K562 (cell line): ENCODE results near the gene NOSIP. TPM values are rescaled to one million over a fixed set of nuclear protein-coding genes. Genes with fewer than 3 reads are reported as not detected.

ENCODE experiments used
- ARHGAP35 ChIP-seq: fragments of 450-650 bp; IDR thresholded peaks from 2 replicates; pipeline ENCODE4 v1.6.1; 2018; ENCODE audit not compliant: partially characterized antibody
- ATF1 ChIP-seq, 2 experiments: fragments of 450-650 bp in 1 of 2; IDR thresholded peaks; 2 replicates each; pipeline ENCODE4 v1.6.1; 2016; ENCODE audit warnings: missing compliant biosample characterization in 1 of 2, missing genetic modification characterization in 1 of 2
- BRF1 ChIP-seq: IDR thresholded peaks from 3 replicates; pipeline ENCODE4 v1.6.1; 2011; ENCODE audit warnings: borderline replicate concordance, mild to moderate bottlenecking; ENCODE audit not compliant: insufficient read length; ENCODE audit errors: extremely low read depth
- DACH1 ChIP-seq: fragments of 450-650 bp; IDR thresholded peaks from 2 replicates; pipeline ENCODE4 v1.6.1; 2018; ENCODE audit not compliant: partially characterized antibody
- ETV6 ChIP-seq, 3 experiments: fragments of 150-350 bp in 1 of 3; sonication (generic) in 1 of 3; formaldehyde crosslinking in 1 of 3; IDR thresholded peaks; 2 replicates each; pipeline versions ENCODE4 v1.6.1 to v1.8.0; 2014 to 2022; ENCODE audit warnings: borderline replicate concordance in 2 of 3, low read depth in 2 of 3, antibody characterized with exemption in 1 of 3, low read length in 1 of 3, mild to moderate bottlenecking in 1 of 3, missing genetic modification reagents in 1 of 3
- HMBOX1 ChIP-seq: sonication (generic); IDR thresholded peaks from 2 replicates; pipeline ENCODE4 v1.6.1; 2016
- HMG20A ChIP-seq: fragments of 450-650 bp; formaldehyde crosslinking; conservative IDR thresholded peaks from 2 replicates; pipeline ENCODE4 v1.4.0; 2020; ENCODE audit warnings: mild to moderate bottlenecking, mixed read lengths
- KAT7 ChIP-seq: sonication (generic); formaldehyde crosslinking; IDR thresholded peaks from 2 replicates; pipeline ENCODE4 v1.8.0; 2022; ENCODE audit warnings: missing genetic modification reagents, mild to moderate bottlenecking, borderline replicate concordance
- MEF2A ChIP-seq: IDR thresholded peaks from 2 replicates; pipeline ENCODE4 v1.6.1; 2011; ENCODE audit warnings: low read depth, mild to moderate bottlenecking, low read length, moderate library complexity; ENCODE audit not compliant: control insufficient read depth
- NCOA4 ChIP-seq: fragments of 450-650 bp; IDR thresholded peaks from 2 replicates; pipeline ENCODE4 v1.6.1; 2018; ENCODE audit warnings: mild to moderate bottlenecking; ENCODE audit not compliant: partially characterized antibody
- NCOR1 ChIP-seq: fragments of 450-650 bp; IDR thresholded peaks from 2 replicates; pipeline ENCODE4 v1.6.1; 2016; ENCODE audit warnings: mild to moderate bottlenecking, moderate library complexity
- OTX1 ChIP-seq: fragments of 450-650 bp; formaldehyde crosslinking; IDR thresholded peaks from 2 replicates; pipeline ENCODE4 v1.4.0; 2022; ENCODE audit warnings: mild to moderate bottlenecking
- RBM15 ChIP-seq: fragments of 200-400 bp; formaldehyde crosslinking; IDR thresholded peaks from 2 replicates; pipeline ENCODE4 v1.6.1; 2018; ENCODE audit warnings: mild to moderate bottlenecking, low read length, moderate library complexity; ENCODE audit not compliant: insufficient read depth
- SETDB1 ChIP-seq: IDR thresholded peaks from one replicate; pipeline ENCODE4 v1.6.1; 2012; ENCODE audit warnings: low read length, control low read depth, inconsistent platforms
- SP2 ChIP-seq: IDR thresholded peaks from 2 replicates; pipeline ENCODE4 v1.6.1; 2011; ENCODE audit warnings: mild to moderate bottlenecking, low read depth, low read length, moderate library complexity; ENCODE audit not compliant: poor library complexity, severe bottlenecking; ENCODE audit errors: extremely low read depth
- TFAM ChIP-seq: fragments of 250-450 bp; sonication (Bioruptor Pico); conservative IDR thresholded peaks from 2 replicates; pipeline ENCODE4 v1.5.0; 2021; ENCODE audit warnings: mild to moderate bottlenecking, moderate library complexity
- U2AF2 ChIP-seq: fragments of 200-400 bp; formaldehyde crosslinking; optimal IDR thresholded peaks from 2 replicates; pipeline ENCODE3; 2017; ENCODE audit warnings: low read depth, mild to moderate bottlenecking, low read length
- YY1 ChIP-seq, 3 experiments: IDR thresholded peaks; 2 replicates each; pipeline ENCODE4 v1.6.1; 2011; ENCODE audit warnings: low read length in 2 of 3, mild to moderate bottlenecking in 2 of 3, moderate library complexity in 2 of 3, borderline replicate concordance in 1 of 3, control low read depth in 1 of 3, low read depth in 1 of 3; ENCODE audit not compliant: insufficient read depth in 3 of 3, insufficient replicate concordance in 2 of 3, control insufficient read depth in 1 of 3, insufficient read length in 1 of 3; ENCODE audit errors: extremely low read depth in 1 of 3
- ZNF133 ChIP-seq: fragments of 250-450 bp; sonication (Bioruptor Pico); IDR thresholded peaks from 2 replicates; pipeline ENCODE4 v1.4.0; 2020; ENCODE audit warnings: mild to moderate bottlenecking
- ZNF140 ChIP-seq: fragments of 250-450 bp; sonication (Bioruptor Pico); IDR thresholded peaks from 2 replicates; pipeline ENCODE4 v1.8.0; 2021; ENCODE audit warnings: moderate library complexity, mild to moderate bottlenecking, inconsistent platforms
- ZNF253 ChIP-seq: fragments of 250-450 bp; sonication (Bioruptor Pico); conservative IDR thresholded peaks from 2 replicates; pipeline ENCODE4 v1.6.1; 2021; ENCODE audit warnings: mild to moderate bottlenecking
- ZNF444 ChIP-seq: fragments of 250-450 bp; sonication (Bioruptor Pico); IDR thresholded peaks from 2 replicates; pipeline ENCODE4 v1.4.0; 2020; ENCODE audit warnings: mild to moderate bottlenecking, moderate library complexity
- ZNF586 ChIP-seq: fragments of 450-650 bp; formaldehyde crosslinking; conservative IDR thresholded peaks from 2 replicates; pipeline ENCODE4 v1.4.0; 2020; ENCODE audit warnings: mild to moderate bottlenecking, moderate library complexity
- ZNF699 ChIP-seq: fragments of 250-450 bp; sonication (Bioruptor Pico); IDR thresholded peaks from 2 replicates; pipeline ENCODE4 v1.8.0; 2021; ENCODE audit warnings: mild to moderate bottlenecking, moderate library complexity; ENCODE audit not compliant: insufficient replicate concordance
- ZNF76 ChIP-seq: fragments of 250-450 bp; sonication (Bioruptor Pico); IDR thresholded peaks from 2 replicates; pipeline ENCODE4 v1.4.0; 2020; ENCODE audit warnings: mild to moderate bottlenecking, moderate library complexity, borderline replicate concordance
- ZNF785 ChIP-seq: fragments of 250-450 bp; sonication (Bioruptor Pico); IDR thresholded peaks from 2 replicates; pipeline ENCODE4 v1.4.0; 2020; ENCODE audit warnings: mild to moderate bottlenecking
- polyA plus RNA-seq, 8 experiments: library from polyadenylated mRNA; depleted of rRNA in 4 of 8; stranded (reverse) in 5 of 8; unstranded in 3 of 8; fragments of >200 nt; fragmentation: Nextera tagmentation in 2 of 8; fragmentation: Illumina TruSeq in 1 of 8; extraction: Ambion mirVana in 2 of 8; extraction: Trizol in 1 of 8; gene quantifications; 2 replicates each; pipeline versions ENCODE4 v1.2.1 to v1.2.3, GENCODE V29; 2011 to 2014; ENCODE audit warnings: inconsistent platforms in 1 of 8, missing spikeins in 1 of 8
- total RNA-seq, 7 experiments: library from RNA; depleted of rRNA in 6 of 7; stranded (reverse); fragments of >200 nt in 6 of 7; fragmentation: Illumina TruSeq in 2 of 7; extraction: Trizol in 2 of 7; gene quantifications; 2 replicates each; pipeline versions ENCODE4 v1.2.1 to v1.2.3, GENCODE V29; 2011 to 2021; ENCODE audit warnings: low replicate concordance in 1 of 7

The NOSIP gene
- total and polyA plus RNA-seq, 9 of the 15 experiments (the other 6 are each of a cell fraction or from before 2014, with no cell fraction given) = 14.4 to 153 (median 79.9) TPM

DNA sequence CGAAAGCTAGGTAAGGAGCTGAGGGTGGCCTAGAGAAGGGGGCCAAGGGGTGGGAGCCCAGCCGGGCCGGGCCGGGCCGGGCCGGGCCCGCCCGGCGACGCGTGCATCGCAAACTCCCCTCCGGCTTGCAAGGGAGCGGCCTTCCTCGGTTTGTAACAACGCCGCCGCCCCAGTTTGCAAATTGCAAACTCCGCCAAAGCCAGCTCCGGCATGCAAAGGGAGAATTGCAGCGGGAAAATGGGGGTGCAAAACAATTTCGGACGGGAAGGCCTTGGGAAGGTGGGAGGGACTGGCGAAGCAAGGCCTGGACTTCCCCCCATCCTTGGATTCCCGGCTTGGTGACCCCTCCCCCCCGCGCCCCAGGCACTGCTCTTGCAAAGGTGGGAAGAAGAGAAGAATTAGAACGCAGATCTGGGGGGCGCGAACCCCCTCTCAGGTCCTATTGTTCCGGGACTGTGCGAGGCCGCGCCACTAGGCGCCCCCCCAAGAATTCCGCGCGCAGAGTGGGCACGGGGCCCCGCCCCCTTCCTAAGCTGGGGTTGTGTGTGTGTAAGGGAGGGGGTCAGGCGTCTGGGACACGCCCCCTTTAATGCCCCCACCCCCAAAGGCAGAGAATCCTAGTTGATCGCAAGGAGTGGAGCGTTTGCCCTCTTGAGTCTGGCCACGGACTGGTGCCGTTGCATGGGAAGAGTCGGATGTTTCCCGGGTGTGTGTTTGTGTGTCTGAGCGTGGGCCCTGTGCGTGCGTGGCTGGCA, 11.6 kb upstream of the NOSIP start (continued):
- TF ChIP-seq ZNF76 (CRISPR knock-in tag) = no peak
- no peak for TF ChIP-seq ETV6 (IDR thresholded peaks at IDR 0.05; ENCODE audit: borderline replicate concordance in 1 of 2, low read depth in 2 of 2, low read length in 1 of 2)
- no peak for TF ChIP-seq ETV6 (CRISPR knock-in tag; IDR thresholded peaks at IDR 0.05; ENCODE audit: borderline replicate concordance)
- TF ChIP-seq ZNF699 (CRISPR knock-in tag) = no peak
- 0 out of 2 replicates have a peak, but pooled peaks have one; percentile 24 for TF ChIP-seq KAT7
- TF ChIP-seq MEF2A = no peak
- no peak for TF ChIP-seq ZNF785
- TF ChIP-seq ZNF140 (CRISPR knock-in tag) = no peak
- no peak for TF ChIP-seq U2AF2
- TF ChIP-seq ZNF586 (CRISPR knock-in tag) = no peak
- no peak for TF ChIP-seq OTX1 (CRISPR knock-in tag)
- no peak for TF ChIP-seq ATF1 (CRISPR knock-in tag; IDR thresholded peaks at IDR 0.05)
- no peak for TF ChIP-seq ATF1 (tag; IDR thresholded peaks at IDR 0.05)
- TF ChIP-seq NCOR1 = no peak
- no peak for TF ChIP-seq SP2
- TF ChIP-seq TFAM (CRISPR knock-in tag) = no peak
- no peak for TF ChIP-seq BRF1
- TF ChIP-seq ZNF253 (CRISPR knock-in tag) = no peak
- TF ChIP-seq HMBOX1 = no peak
- no peak for TF ChIP-seq NCOA4
- no peak for TF ChIP-seq ZNF133 (CRISPR knock-in tag)
- peak in 1 of 3 experiments; percentile 10 for TF ChIP-seq YY1 (IDR thresholded peaks at IDR 0.05; ENCODE audit: borderline replicate concordance in 1 of 3, control insufficient read depth in 1 of 3, extremely low read depth in 1 of 3, insufficient read depth in 3 of 3, insufficient read length in 1 of 3, insufficient replicate concordance in 2 of 3, low read depth in 1 of 3, low read length in 2 of 3)
- TF ChIP-seq ARHGAP35 = no peak
- TF ChIP-seq RBM15 = no peak
- TF ChIP-seq HMG20A (CRISPR knock-in tag) = no peak
- peak; percentile 81 for TF ChIP-seq ZNF444
- no peak for TF ChIP-seq SETDB1
- no peak for TF ChIP-seq DACH1
